Spinal cord (tissue), 10 donors: Measurements from ENCODE around the gene RHBDL2. TPM values are rescaled to one million over a fixed set of nuclear protein-coding genes. Genes with fewer than 3 reads are reported as not detected.
"Not testable (repeated sequence)": the region's sequence is repeated elsewhere in the genome, so short reads cannot be mapped to it uniquely, and the experiment has no call there.

Source experiments
- DNase-seq, 6 donors: peaks; one replicate each; pipeline versions ENCODE4 v3.0.0 to v3.0.0-alpha.2; 2013 to 2015; ENCODE audit warnings: low spot score in 6 of 6, low read depth in 4 of 6
- H3K27ac ChIP-seq: one replicate; pipeline ENCODE4 v1.5.1; 2013; ENCODE audit warnings: low read depth, low read length, control low read depth
- H3K27me3 ChIP-seq: one replicate; pipeline ENCODE4 v1.6.1; 2013; ENCODE audit warnings: low read length; ENCODE audit not compliant: control insufficient read depth, insufficient read depth
- H3K36me3 ChIP-seq: one replicate; pipeline ENCODE4 v1.6.1; 2013; ENCODE audit warnings: low read length; ENCODE audit not compliant: control insufficient read depth, insufficient read depth
- H3K4me1 ChIP-seq: one replicate; pipeline ENCODE4 v1.6.1; 2013; ENCODE audit warnings: low read length; ENCODE audit not compliant: control insufficient read depth, insufficient read depth
- H3K4me3 ChIP-seq: one replicate; pipeline ENCODE4 v1.5.1; 2013; ENCODE audit warnings: low read depth, low read length, control low read depth
- H3K9me3 ChIP-seq: one replicate; pipeline ENCODE4 v1.6.1; 2013; ENCODE audit warnings: low read length; ENCODE audit not compliant: control insufficient read depth, insufficient read depth
- WGBS: methylation state at CpG from one replicate; pipeline ENCODE4 v1.1.5; 2013; ENCODE audit warnings: missing lambda C conversion rate; ENCODE audit not compliant: insufficient coverage; 5-methylcytosine and 5-hydroxymethylcytosine counted together
- polyA plus RNA-seq, 2 donors: library from polyadenylated mRNA; unstranded; fragments of 120-200 nt; gene quantifications; one replicate each; pipeline ENCODE4 v1.2.1, GENCODE V29; 2013; ENCODE audit not compliant: insufficient read length in 2 of 2
- total RNA-seq, 2 donors: library from RNA; depleted of rRNA in 1 of 2; stranded (reverse); fragments of 120-200 nt in 1 of 2; fragments of >200 nt in 1 of 2; gene quantifications; one replicate each; pipeline versions ENCODE4 v1.2.3 to v1.2.4, GENCODE V29; 2013 to 2014
- donor health status: healthy.

RHBDL2 gene
- total and polyA plus RNA-seq, 4 donors: 0.61 to 2.8 (median 0.96) TPM

DNA sequence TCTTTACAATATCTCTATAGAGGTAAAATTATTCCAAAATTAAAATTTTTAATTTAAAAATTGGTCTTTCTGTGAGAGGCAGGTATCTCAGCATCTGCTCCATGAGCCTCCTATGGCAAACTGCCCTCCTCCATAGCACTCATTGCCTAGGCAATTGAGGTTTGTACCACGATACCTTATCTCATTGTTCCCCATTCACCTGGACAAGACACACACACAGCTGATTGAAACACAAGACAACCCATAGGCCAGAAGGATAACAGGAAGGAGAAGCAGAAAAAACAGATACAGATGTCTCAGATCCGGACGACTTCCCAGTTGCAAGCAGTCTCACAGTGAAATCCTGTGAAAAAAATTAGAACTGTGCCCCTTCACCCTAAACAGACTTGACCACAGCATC, 24.3 kb downstream of the RHBDL2 start:
- Histone ChIP-seq H3K9me3 (no peaks in the 10 kb centered on the region), H3K4me3 (no peak overlapping the region), H3K4me1 (no peaks in the 10 kb centered on the region), H3K27me3 (no peaks in the 10 kb centered on the region), H3K36me3 (peaks cover 4% of the 10 kb centered on the region), H3K27ac (no peak overlapping the region)
- 92% methylated on average over 3 of the region's 3 CpGs for WGBS
- no peak for DNase-seq

DNA sequence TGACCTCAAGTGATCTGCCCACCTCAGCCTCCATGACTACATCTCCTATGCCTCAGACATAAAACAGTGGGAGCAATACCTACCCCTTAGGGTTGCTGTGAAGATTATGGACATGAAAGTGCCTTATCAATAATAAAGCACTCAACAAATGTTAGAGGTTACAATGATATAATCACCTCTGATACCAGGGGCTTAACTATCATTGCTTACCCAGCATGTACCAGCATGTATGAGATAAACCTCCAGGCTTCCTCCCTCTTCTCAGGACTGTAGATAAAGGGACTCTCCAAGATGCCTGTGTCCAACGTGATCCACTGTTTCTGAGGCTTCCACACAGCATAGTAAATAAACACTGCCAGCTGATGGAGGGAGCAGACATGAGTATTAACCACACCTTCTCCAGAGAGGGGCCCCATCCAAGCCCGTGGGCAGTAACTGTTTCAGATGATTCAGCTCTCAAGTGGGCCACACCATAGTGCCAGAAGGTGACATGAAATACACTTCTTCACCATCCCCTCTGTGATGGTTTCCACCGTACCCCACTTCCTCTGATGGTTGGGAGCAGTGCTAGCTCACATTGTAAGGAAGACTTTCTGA, 26.2 kb downstream of the RHBDL2 start:
- Histone ChIP-seq H3K36me3 (peaks cover 4% of the 10 kb centered on the region), H3K27ac (no peak overlapping the region), H3K9me3 (no peaks in the 10 kb centered on the region), H3K4me1 (no peaks in the 10 kb centered on the region), H3K27me3 (no peaks in the 10 kb centered on the region), H3K4me3 (no peak overlapping the region)
- 83% methylated on average over 2 of the region's 3 CpGs for WGBS
- no peak for DNase-seq

DNA sequence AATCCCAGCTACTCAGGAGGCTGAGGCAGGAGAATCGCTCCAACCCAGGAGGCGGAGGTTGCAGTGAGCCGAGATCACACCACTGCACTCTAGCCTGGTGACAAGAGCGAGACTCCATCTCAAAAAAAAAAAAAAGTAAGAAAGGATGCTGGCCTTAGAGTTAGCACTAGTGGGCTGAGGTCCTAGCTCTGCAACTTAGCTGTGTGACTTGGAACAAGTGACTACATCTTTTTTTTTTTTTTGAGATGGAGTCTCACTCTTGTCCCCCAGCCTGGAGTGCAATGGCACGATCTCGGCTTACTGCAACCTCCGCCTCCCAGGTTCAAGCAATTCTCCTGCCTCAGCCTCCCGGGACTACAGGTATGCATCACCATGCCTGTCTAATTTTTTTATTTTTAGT, 26.7 kb downstream of the RHBDL2 start:
- WGBS: 100% methylated on average over 4 of the region's 8 CpGs
- H3K27ac ChIP-seq, DNase-seq, H3K36me3 ChIP-seq, H3K4me3 ChIP-seq, H3K9me3 ChIP-seq, H3K4me1 ChIP-seq, H3K27me3 ChIP-seq: not testable (repeated sequence)

DNA sequence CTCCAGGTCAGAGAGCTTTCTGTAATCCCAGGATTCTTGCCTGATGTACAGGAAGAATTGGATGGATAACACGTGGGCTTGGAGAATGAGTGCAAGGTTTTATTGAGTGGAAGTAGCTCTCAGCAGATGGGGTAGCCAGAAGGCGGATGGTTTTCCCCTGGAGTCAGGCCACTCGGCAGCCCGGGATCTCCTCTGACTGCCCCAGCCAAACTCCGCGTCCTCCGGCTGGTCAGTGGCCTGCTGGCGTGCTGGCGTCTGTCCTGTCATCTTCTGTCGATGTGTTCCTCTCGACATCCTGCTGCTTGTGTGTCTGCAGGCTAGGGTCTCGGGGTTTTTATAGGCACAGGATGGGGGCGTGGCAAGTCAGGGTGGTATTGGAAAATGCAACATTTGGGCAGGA, 32.8 kb downstream of the RHBDL2 start:
- Histone ChIP-seq H3K27ac (no peak overlapping the region), H3K9me3 (no peaks in the 10 kb centered on the region), H3K27me3 (no peaks in the 10 kb centered on the region), H3K4me3 (no peak overlapping the region), H3K36me3 (peaks cover 4% of the 10 kb centered on the region), H3K4me1 (no peaks in the 10 kb centered on the region)
- no peak for DNase-seq
- WGBS: 84% methylated on average over 12 of the region's 13 CpGs

DNA sequence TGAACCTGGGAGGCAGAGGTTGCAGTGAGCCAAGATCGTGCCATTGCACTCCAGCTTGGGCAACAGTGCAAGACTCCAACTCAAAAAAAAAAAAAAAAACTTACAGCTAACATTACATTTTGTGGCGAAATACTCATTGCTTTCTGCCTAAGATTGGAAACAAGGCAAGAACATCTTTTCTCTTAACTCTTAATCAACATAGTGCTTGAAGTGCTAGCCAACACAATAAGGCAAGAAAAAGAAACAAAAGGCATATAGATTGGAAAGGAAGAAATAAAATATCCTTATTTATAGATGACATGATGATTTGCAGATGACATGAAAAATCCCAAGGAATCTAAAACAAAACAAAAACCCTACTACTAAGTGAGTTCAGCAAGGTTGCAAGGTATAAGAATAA, 35.6 kb downstream of the RHBDL2 start:
- whole genome bisulfite sequencing: no CpG with 5 or more reads among the region's 2 CpGs
- no peak for DNase-seq
- Histone ChIP-seq H3K4me1 (no peaks in the 10 kb centered on the region), H3K4me3 (no peak overlapping the region), H3K36me3 (no peaks in the 10 kb centered on the region), H3K27ac (no peak overlapping the region), H3K9me3 (no peaks in the 10 kb centered on the region), H3K27me3 (no peaks in the 10 kb centered on the region)

DNA sequence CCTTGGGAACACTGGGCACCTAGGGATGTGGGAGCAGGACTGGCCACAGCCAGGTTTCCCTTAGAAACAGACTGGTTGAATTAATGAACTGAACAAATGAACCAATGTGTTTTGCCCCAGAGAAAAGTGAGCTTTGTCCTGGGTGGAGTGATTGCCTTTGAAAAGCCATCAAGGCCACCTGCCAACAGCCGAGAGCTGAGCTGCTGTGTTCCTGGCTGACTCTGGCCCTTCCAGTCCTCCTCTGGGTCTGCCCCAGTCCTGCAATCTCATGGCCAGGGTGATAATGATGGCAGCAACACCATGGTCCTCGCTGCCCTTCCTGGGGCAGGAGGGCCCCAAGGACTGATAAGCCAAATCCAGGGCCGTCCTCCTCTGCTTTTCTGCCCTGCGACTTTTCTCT, 42.1 kb downstream of the RHBDL2 start:
- Histone ChIP-seq H3K27me3 (no peaks in the 10 kb centered on the region), H3K9me3 (no peaks in the 10 kb centered on the region), H3K27ac (no peak overlapping the region), H3K4me1 (peaks cover 6% of the 10 kb centered on the region), H3K36me3 (no peaks in the 10 kb centered on the region), H3K4me3 (no peak overlapping the region)
- WGBS: 94% methylated on average over 2 of the region's 4 CpGs
- DNase-seq: no peak

DNA sequence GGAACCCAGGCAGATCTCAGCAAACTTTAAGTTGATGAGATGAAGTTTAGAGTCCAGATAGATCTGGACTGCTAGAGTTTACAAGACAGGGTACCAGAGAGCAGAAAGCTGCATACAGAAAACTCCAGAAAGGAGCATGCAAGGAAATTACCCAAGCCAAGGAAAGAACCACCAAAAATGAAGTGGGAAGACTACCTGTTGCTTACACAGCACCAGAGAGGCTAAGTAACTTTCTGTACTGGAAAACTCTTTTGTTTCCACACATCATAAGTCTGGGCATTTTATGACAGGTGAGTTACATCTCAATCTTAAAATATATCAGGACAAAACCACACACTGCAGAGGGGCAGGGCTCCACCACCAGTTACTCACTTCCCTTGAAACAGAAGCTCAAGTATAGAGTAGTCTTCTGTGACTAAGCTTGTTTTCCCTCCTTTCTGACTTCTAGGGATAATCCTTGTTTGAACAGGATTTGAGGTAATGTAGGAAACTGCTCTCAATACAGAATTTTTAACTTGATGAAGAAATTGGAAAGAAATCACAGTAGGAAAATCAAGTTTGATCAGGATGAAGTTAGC, 42.9 kb downstream of the RHBDL2 start:
- Histone ChIP-seq H3K4me1 (peaks cover 6% of the 10 kb centered on the region), H3K9me3 (no peaks in the 10 kb centered on the region), H3K36me3 (no peaks in the 10 kb centered on the region), H3K4me3 (no peak overlapping the region), H3K27ac (no peak overlapping the region), H3K27me3 (no peaks in the 10 kb centered on the region)
- no peak for DNase-seq

DNA sequence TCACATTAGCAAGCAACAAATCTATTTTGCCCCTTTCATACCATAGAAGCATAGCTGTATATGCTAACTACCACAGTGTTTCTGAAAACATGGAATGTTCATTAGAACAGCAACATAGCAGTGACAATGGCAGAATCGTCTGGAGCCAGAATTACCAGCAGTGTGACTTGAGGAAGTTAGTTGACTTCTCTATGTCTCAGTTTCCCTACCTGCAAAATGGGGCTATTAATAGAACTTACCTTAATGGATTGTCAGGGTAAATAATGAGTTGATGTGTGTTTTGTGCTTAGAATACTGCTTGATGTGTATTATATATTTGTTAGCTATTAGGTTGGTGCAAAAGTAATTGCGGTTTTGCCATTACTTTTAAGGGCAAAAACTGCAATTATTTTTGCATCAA, 45.5 kb downstream of the RHBDL2 start:
- no peaks in the 10 kb centered on the region for H3K36me3 ChIP-seq
- H3K27me3 ChIP-seq: no peaks in the 10 kb centered on the region
- peaks cover 6% of the 10 kb centered on the region for H3K4me1 ChIP-seq
- no peak overlapping the region for H3K4me3 ChIP-seq
- no peaks in the 10 kb centered on the region for H3K9me3 ChIP-seq
- no peak overlapping the region for H3K27ac ChIP-seq
- DNase-seq: no peak
- no CpG with 5 or more reads among the region's 2 CpGs for WGBS

DNA sequence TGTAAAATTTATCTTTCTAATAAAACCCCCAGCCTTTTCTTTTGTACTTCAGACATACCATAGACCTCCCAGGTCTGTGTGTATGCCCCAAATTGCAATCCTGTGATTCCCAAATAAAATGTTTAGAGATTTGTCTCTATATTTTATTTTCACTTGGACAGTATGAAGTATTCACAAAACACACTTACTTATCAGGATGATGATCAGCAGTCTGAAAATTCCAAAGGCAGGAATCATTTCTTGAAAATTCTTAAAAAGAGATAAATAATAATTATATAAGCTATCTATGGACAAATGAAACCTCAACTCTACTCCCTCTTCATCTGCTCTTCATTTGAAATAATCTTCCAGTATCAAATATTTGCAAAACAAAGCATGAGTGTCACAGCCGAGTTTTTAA, 48.7 kb downstream of the RHBDL2 start:
- no peak for DNase-seq
- WGBS: no CpG with 5 or more reads among the region's 1 CpG
- Histone ChIP-seq H3K4me1 (no peaks in the 10 kb centered on the region), H3K9me3 (no peaks in the 10 kb centered on the region), H3K36me3 (no peaks in the 10 kb centered on the region), H3K27ac (no peak overlapping the region), H3K27me3 (no peaks in the 10 kb centered on the region), H3K4me3 (no peak overlapping the region)

DNA sequence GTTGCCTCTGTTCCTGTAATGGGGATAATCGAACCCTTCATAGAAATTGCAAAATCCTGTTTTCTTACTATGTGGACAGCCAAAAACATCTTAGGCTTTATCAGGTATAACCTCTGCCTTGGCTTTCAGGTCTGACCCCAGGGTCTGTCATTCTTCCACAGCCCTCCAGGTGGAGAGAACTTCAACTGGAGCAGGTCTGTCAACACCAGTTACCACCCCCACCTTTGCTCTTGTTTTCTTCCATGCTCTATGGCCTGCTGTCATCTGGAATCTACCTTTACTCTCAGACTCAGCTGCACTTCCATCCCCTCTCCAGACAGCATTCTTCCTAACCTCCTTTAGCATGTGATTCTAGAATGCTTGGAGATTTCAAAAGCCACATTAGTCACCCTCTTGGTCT, 49.9 kb downstream of the RHBDL2 start:
- no peak for DNase-seq
- Histone ChIP-seq H3K4me1 (no peaks in the 10 kb centered on the region), H3K4me3 (no peak overlapping the region), H3K27me3 (no peaks in the 10 kb centered on the region), H3K9me3 (no peaks in the 10 kb centered on the region), H3K36me3 (no peaks in the 10 kb centered on the region), H3K27ac (no peak overlapping the region)
- WGBS: 100% methylated on average over 1 of the region's 1 CpG
